A549 (cell line): ENCODE data around the gene MAP3K15.

Experiments used
- CTCF ChIP-seq: fragments of >200 bp; sonication (Bioruptor Twin); formaldehyde crosslinking; IDR thresholded peaks from 3 replicates; pipeline ENCODE4 v1.5.1; 2016
- POLR2A ChIP-seq: IDR thresholded peaks from 2 replicates; pipeline ENCODE4 v1.6.1; 2012; ENCODE audit warnings: mild to moderate bottlenecking, low read length

GRCh38 chrX:19342331-19342906 lies 172.9 kb downstream of the MAP3K15 start:
- no peak for TF ChIP-seq POLR2A
- no peak for TF ChIP-seq CTCF
